ENCODE data around the gene BCL2. TPM values are rescaled to one million over a fixed set of nuclear protein-coding genes. Genes with fewer than 3 reads are reported as not detected.
"Not testable (repeated sequence)": the region's sequence is repeated elsewhere in the genome, so short reads cannot be mapped to it uniquely, and the experiment has no call there.

Gene BCL2
- total RNA-seq, 4 donors from 2014 or later: 14.3 to 34.8 (median 23.5) TPM

- H3K27me3 ChIP-seq: no peaks in the 10 kb centered on the region
- DNase-seq: no peak
- H3K4me1 ChIP-seq: peaks cover 0 to 38% (median 17%) of the 10 kb centered on the region in 4 donors
- H3K4me3 ChIP-seq: no peak overlapping the region
- 46 to 72% methylated on average over 3 of the region's 3 CpGs for WGBS, 2 donors (ENCODE audit: low coverage in 1 of 2)
- no peaks in the 10 kb centered on the region for H3K36me3 ChIP-seq
- no peak for TF ChIP-seq POLR2AphosphoS5 (IDR thresholded peaks at IDR 0.05)
- TF ChIP-seq POLR2A (IDR thresholded peaks at IDR 0.05): no peak
- no peak for TF ChIP-seq CTCF (IDR thresholded peaks at IDR 0.05)
- TF ChIP-seq EP300 (IDR thresholded peaks at IDR 0.05; ENCODE audit: low read depth): no peak
- H3K9me3 ChIP-seq: no peaks in the 10 kb centered on the region
- intact Hi-C loops (cut with DNase I; ENCODE audit: low total_unique reads) (no loop called here), in situ Hi-C loops (cut with MboI; ENCODE audit: low pct_ligation_motif_present in 1 of 4, low pct_unique_long_range_greater_than_20kb in 1 of 4, low sequenced_read_pairs in 3 of 4) (no loop called here)
- H3K27ac ChIP-seq: no peak overlapping the region
These were observed 126.7 kb downstream of the BCL2 start for GRCh38 chr18:63192885-63193349.

- no peak overlapping the region for H3K27ac ChIP-seq
- TF ChIP-seq CTCF (IDR thresholded peaks at IDR 0.05) (no peak), EP300 (IDR thresholded peaks at IDR 0.05; ENCODE audit: low read depth) (no peak), POLR2AphosphoS5 (IDR thresholded peaks at IDR 0.05) (no peak), POLR2A (IDR thresholded peaks at IDR 0.05) (no peak)
- no peaks in the 10 kb centered on the region for H3K27me3 ChIP-seq
- intact Hi-C loops (cut with DNase I; ENCODE audit: low total_unique reads) (no loop called here), in situ Hi-C loops (cut with MboI; ENCODE audit: low pct_ligation_motif_present in 1 of 4, low pct_unique_long_range_greater_than_20kb in 1 of 4, low sequenced_read_pairs in 3 of 4) (no loop called here)
- 96 to 98% methylated on average over 5 to 6 of the region's 6 CpGs for WGBS, 2 donors (ENCODE audit: low coverage in 1 of 2)
- no peak overlapping the region for H3K4me3 ChIP-seq
- DNase-seq: no peak
- H3K9me3 ChIP-seq: no peaks in the 10 kb centered on the region
- peaks cover 5 to 38% (median 19%) of the 10 kb centered on the region in 4 donors for H3K4me1 ChIP-seq
- no peaks in the 10 kb centered on the region for H3K36me3 ChIP-seq
These were observed 127.3 kb downstream of the BCL2 start for GRCh38 chr18:63192126-63192884.

DNA sequence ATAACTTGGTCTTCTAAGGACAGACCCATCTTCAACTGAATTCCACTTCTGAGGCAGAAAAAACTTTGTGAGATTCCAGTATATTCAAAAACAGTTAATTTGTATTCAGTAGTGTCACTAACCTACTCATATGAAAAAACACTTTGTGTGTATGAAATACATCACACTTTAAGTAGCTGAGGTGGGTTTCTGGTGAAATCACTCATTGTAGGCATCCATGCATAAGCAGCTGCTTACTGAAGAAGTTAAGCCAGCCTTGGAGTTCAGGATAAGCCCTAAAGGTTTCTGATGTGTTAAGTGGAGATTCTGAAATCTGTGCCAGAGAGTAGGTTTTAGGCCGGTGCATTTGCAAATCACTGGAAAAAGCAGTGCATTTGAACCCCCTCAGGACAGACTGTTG is 128.2 kb downstream of the BCL2 start:
- intact Hi-C loops (cut with DNase I; ENCODE audit: low total_unique reads): no loop called here
- H3K27me3 ChIP-seq: no peaks in the 10 kb centered on the region
- H3K4me3 ChIP-seq: no peak overlapping the region
- in situ Hi-C loops (cut with MboI; ENCODE audit: low pct_ligation_motif_present in 1 of 4, low pct_unique_long_range_greater_than_20kb in 1 of 4, low sequenced_read_pairs in 3 of 4): no loop called here
- no peak for DNase-seq
- TF ChIP-seq POLR2A (IDR thresholded peaks at IDR 0.05) (no peak), EP300 (IDR thresholded peaks at IDR 0.05; ENCODE audit: low read depth) (no peak), CTCF (IDR thresholded peaks at IDR 0.05) (no peak), POLR2AphosphoS5 (IDR thresholded peaks at IDR 0.05) (no peak)
- no peak overlapping the region for H3K27ac ChIP-seq
- peaks cover 13 to 47% (median 28%) of the 10 kb centered on the region in 4 donors for H3K4me1 ChIP-seq
- H3K36me3 ChIP-seq: no peaks in the 10 kb centered on the region
- no peaks in the 10 kb centered on the region for H3K9me3 ChIP-seq
- 65 to 100% methylated on average over 1 of the region's 1 CpG for WGBS, 2 donors (ENCODE audit: low coverage in 1 of 2)

GRCh38 chr18:63190838-63191237 is 128.7 kb downstream of the BCL2 start:
- intact Hi-C loops (cut with DNase I; ENCODE audit: low total_unique reads); H3K36me3 ChIP-seq; in situ Hi-C loops (cut with MboI; ENCODE audit: low pct_ligation_motif_present in 1 of 4, low pct_unique_long_range_greater_than_20kb in 1 of 4, low sequenced_read_pairs in 3 of 4): not testable (repeated sequence)

More at GRCh38 chr18:63190838-63191237, 128.7 kb downstream of the BCL2 start:
- DNase-seq, H3K27me3 ChIP-seq, H3K9me3 ChIP-seq, H3K4me3 ChIP-seq, H3K27ac ChIP-seq: not testable (repeated sequence)
- H3K4me1 ChIP-seq: peaks cover 13 to 47% (median 30%) of the 10 kb centered on the region in 4 donors
- 99 to 100% methylated on average over 2 of the region's 2 CpGs for WGBS, 2 donors (ENCODE audit: low coverage in 1 of 2)

Data from transverse colon (tissue), 4 donors.